Effector memory CD8-positive, alpha-beta T cell (primary cell): ENCODE data around the gene ZNF560.
"Not testable (repeated sequence)": the region's sequence is repeated elsewhere in the genome, so short reads cannot be mapped to it uniquely, and the experiment has no call there.

Experiments used
- ATAC-seq: fragments of 150-1000 bp; cut with Tn5 transposase; replicated peaks from 2 replicates; pipeline ENCODE4 v1.10.0; 2021; ENCODE audit warnings: mild to moderate bottlenecking, moderate library complexity
- DNase-seq, 3 experiments: peaks; one replicate each; pipeline ENCODE4 v3.0.0; 2021
- H3K27ac Mint-ChIP-seq, 2 donors: one replicate each; pipeline ENCODE4 v1.8.0; 2022; ENCODE audit warnings: mild to moderate bottlenecking in 2 of 2, mixed read lengths in 2 of 2, moderate library complexity in 2 of 2
- H3K27me3 Mint-ChIP-seq, 2 donors: one replicate each; pipeline ENCODE4 v1.8.0; 2022; ENCODE audit warnings: mixed read lengths in 2 of 2
- H3K36me3 Mint-ChIP-seq: one replicate; pipeline ENCODE4 v1.8.0; 2022; ENCODE audit warnings: mild to moderate bottlenecking, moderate library complexity, mixed read lengths; ENCODE audit not compliant: insufficient read depth
- H3K4me1 Mint-ChIP-seq, 2 donors: one replicate each; pipeline ENCODE4 v1.8.0; 2022; ENCODE audit warnings: low read depth in 2 of 2, mixed read lengths in 2 of 2
- H3K4me3 Mint-ChIP-seq, 2 donors: one replicate each; pipeline ENCODE4 v1.8.0; 2022; ENCODE audit warnings: mild to moderate bottlenecking in 2 of 2, mixed read lengths in 2 of 2, moderate library complexity in 2 of 2
- H3K9me3 Mint-ChIP-seq, 2 donors: one replicate each; pipeline ENCODE4 v1.8.0; 2022; ENCODE audit warnings: mixed read lengths in 2 of 2
- total RNA-seq, 9 experiments: gene quantifications; one replicate each; lab custom pipeline; 2026; lab: John Stamatoyannopoulos, UW

Gene ZNF560
- total RNA-seq, result 0 to 0.10 (median 0) reads per million in 9 experiments

DNA sequence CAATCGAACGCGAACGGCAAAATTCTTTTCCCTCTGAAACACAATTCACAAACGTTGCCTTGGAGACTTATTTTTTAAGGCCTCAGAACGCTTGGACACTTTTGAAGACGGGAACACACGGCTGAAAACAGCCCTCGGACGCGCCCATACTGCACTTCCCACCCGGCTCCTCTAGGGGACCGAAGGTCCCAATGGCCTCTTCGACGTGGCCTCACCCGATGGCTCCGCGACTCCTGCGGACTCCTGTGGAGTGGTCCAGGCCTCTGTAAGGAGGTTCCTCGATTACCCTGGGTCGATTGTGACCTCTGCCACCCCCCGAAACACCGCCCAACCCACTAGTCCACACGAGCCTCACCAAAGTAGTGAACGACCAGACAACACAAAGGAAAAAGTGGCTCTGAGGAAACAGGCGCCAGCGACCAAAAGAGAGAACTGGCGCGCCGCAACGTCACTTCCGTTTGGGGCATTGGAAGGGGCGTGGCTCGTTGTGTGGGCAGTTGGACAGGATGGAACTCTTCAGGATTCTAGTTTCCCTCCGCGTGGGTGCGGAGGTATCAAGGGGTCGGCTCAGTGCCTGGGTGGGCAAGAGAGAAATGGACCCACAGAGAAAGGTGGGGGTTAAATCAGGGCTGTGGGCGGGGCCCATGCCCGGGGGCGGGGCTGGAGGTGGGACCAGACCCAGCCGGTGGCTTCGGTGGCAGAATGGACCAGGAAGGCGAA is at the start of gene ZNF560:
TSS of gene ZNF560 (minus strand) at position 434 of the 720 bp plus-strand sequence. CDS start 23,303 bp downstream, outside the sequence.
- Mint-ChIP-seq H3K4me1 (peaks cover 0 to 5% of the 10 kb centered on the region in 2 donors), H3K27ac (no peak within 1 kb of the TSS), H3K9me3 (peaks cover 8 to 12% of the 10 kb centered on the region in 2 donors), H3K36me3 (no peaks in the 10 kb centered on the region), H3K27me3 (no peaks in the 10 kb centered on the region), H3K4me3 (peak within 1 kb of the TSS in 1 of 2 donors; percentile 31)
- DNase-seq, result no peak
- ATAC-seq, result no peak

DNA sequence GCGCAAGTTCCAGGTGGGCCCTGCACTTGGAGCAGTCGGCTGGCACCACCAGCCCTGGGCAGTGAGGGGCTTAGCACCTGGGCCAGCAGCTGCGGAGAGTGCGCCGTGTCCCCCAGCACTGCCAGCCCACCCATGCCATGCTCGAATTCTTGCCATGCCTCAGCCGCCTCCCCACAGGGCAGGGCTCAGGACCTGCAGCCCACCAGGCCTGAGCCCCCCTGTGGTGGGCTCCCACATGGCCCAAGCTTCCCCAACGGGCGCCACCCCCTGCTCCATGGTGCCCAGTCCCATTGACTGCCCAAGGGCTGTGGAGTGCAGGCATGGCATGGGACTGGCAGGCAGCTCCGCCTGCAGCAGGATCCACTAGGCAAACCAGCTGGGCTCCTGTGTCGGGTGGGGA is 49.5 kb upstream of the ZNF560 start:
- Mint-ChIP-seq H3K4me1 (no peaks in the 10 kb centered on the region), H3K4me3 (no peak overlapping the region), H3K27me3 (no peaks in the 10 kb centered on the region), H3K27ac (no peak overlapping the region), H3K9me3 (peaks cover 4 to 10% of the 10 kb centered on the region in 2 donors), H3K36me3 (peaks cover 4% of the 10 kb centered on the region)
- ATAC-seq, result no peak
- no peak for DNase-seq

DNA sequence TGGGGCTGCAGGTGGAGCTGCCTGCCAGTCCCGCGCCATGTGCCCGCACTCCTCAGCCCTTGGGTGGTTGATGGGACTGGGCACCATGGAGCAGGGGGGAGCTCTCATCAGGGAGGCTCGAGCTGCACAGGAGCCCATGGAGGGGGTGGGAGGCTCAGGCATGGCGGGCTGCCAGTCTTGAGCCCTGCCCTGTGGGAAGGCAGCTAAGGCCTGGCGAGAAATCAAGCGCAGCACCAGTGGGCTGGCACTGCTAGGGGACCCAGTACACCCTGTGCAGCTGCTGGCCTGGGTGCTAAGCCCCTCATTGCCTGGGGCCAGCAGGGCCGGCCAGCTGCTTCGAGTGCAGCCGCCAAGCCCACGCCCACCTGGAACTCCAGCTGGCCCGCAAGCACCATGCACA is 42.9 kb upstream of the ZNF560 start:
- H3K36me3 Mint-ChIP-seq, result peaks cover 17% of the 10 kb centered on the region
- H3K4me3 Mint-ChIP-seq, ATAC-seq: not testable (repeated sequence)

DNA sequence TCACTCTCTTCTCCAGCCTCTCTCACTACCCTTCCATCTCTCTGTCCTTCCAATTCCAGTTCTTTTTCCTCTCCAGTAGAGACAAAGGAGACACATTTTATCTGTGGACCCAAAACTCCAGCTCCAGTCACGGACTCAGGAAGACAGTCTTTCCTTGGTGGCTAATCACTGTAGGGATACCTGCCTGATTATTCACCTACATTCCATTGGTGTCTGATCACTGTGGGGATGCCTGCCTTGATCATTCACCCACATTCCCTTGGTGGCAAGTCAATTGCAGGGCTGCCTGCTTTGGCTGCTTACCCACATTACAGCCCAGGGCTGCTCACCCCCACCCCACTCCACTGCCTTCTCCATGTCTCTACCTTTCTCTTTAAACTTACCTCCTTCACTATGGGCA is 41.5 kb upstream of the ZNF560 start:
- Mint-ChIP-seq H3K36me3 (peaks cover 26% of the 10 kb centered on the region), H3K27ac (peak overlapping the region; percentile 7 to 98), H3K4me1 (peaks cover 20 to 21% of the 10 kb centered on the region in 2 donors), H3K9me3 (peaks cover 5 to 15% of the 10 kb centered on the region in 2 donors), H3K4me3 (peak overlapping the region; percentile 60 to 98)
- DNase-seq, ATAC-seq, H3K27me3 Mint-ChIP-seq: not testable (repeated sequence)

More for the DNA sequence above, 42.9 kb upstream of the ZNF560 start:
- H3K27ac Mint-ChIP-seq, H3K27me3 Mint-ChIP-seq, DNase-seq: not testable (repeated sequence)
- Mint-ChIP-seq H3K9me3 (peaks cover 3 to 15% of the 10 kb centered on the region in 2 donors), H3K4me1 (peaks cover 20 to 21% of the 10 kb centered on the region in 2 donors)

DNA sequence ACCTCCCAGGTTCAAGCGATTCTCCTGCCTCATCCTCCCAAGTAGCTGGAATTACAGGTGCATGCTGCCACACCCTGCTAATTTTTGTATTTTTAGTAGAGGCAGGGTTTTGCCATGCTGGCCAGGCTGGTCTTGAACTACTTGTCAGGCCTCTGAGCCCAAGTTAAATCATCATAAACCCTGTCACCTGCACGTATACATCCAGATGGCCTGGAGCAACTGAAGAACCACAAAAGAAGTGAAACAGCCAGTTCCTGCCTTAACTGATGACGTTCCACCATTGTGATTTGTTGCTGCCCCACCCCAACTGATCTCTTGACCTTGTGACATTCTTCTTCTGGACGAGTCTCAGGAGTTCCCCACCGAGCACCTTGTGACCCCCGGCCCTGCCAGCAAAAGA is 40.8 kb upstream of the ZNF560 start:
- Mint-ChIP-seq H3K4me3 (peak overlapping the region; percentile 89 to 98), H3K4me1 (peaks cover 20 to 21% of the 10 kb centered on the region in 2 donors), H3K9me3 (peaks cover 5 to 15% of the 10 kb centered on the region in 2 donors), H3K27ac (peak overlapping the region; percentile 97 to 98), H3K36me3 (peaks cover 33% of the 10 kb centered on the region)
- ATAC-seq, DNase-seq, H3K27me3 Mint-ChIP-seq: not testable (repeated sequence)

DNA sequence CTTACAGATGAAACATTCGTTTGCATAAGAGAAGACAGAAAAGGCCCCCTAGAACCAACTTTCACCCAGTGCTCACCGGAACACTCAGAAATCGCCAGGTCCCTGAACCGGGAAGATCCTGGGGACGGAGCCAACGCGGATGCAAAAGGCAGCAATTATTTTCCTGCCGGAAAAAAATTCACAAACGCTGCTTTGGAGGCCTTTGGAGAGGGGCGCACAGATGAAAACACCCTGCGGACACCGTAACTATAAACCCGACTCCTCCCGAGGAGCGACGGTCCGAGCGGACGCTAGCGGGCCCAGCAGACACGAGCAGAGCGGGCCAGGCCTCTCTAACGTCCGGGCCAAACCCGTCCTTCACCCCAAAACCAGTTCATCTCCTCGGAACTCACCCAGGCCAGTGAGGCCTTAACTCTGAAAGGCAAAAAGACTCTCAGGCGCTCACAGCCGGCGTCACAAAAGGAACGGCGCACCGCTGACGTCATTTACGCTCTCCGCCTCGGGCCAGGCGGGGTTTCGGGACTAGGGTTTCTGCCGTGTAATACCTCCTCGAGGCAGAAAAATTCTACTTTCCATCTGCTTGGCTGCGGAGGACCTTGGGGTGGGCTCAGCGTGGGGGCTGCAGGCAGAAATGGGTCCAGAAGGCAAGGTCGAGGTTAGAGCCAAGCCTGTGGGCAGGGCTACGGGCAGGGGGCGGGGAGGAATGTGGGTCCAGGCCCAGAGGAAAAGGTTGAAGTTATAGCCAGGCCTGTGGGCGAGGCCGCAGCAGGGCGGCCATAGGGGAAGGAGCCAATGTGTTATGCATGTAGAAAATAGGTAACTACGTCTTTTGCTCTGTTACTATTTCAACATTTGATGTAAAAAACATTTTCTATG is 40.0 kb upstream of the ZNF560 start, which contains the start of gene ZNF426:
TSS of gene ZNF426 (minus strand) at position 463 of the 876 bp plus-strand sequence. CDS start 2,413 bp downstream, outside the sequence.
- peak; percentile 82 to 89 (median 82) for DNase-seq
- Mint-ChIP-seq H3K27ac (peak within 1 kb of the TSS; percentile 97 to 98), H3K4me1 (peaks cover 20 to 21% of the 10 kb centered on the region in 2 donors), H3K27me3 (no peaks in the 10 kb centered on the region), H3K4me3 (peak within 1 kb of the TSS; percentile 89 to 98), H3K36me3 (peaks cover 39% of the 10 kb centered on the region), H3K9me3 (peaks cover 5 to 15% of the 10 kb centered on the region in 2 donors)
- ATAC-seq, result peak; percentile 97

DNA sequence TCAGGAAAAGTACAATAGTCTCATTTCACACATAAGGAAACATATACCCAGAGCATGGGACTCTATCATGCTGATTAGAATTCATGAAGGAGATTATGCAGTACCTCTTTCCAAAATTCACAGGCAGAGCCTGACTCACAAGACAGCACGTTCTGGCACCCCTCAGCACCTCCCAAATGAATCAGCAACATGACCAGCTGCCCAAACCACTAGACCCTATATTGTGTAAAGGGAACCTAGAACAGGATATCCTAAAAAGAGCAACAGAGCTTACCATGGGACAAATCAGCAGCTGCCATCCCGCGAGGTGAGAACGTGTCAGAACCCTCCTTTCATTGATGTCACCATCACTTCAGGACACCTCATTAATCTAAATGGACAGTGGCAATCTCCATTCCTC is 37.5 kb upstream of the ZNF560 start:
- H3K4me3 Mint-ChIP-seq, result no peak overlapping the region
- no peak overlapping the region for H3K27ac Mint-ChIP-seq

DNA sequence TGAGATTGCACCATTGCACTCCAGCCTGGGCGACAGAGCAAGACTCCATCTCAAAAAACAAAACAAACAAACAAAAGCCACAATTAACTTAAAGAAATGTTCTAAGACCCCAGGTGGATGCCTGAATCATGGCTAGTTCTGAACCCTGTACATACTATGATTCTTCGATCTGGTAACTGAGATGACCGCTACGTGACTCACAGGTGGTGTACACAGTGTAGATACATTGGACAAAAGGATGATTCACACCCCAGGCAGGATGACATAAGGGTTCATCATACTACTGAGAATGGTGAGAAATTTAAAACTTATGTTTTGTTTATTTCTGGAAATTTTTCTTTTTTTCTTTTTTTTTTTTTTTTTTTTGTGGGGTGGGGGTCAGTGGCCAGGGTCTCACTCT is 33.5 kb upstream of the ZNF560 start:
- Mint-ChIP-seq H3K4me3 (no peak overlapping the region), H3K9me3 (peaks cover 8 to 23% of the 10 kb centered on the region in 2 donors), H3K4me1 (no peaks in the 10 kb centered on the region), H3K27me3 (no peaks in the 10 kb centered on the region), H3K27ac (no peak overlapping the region), H3K36me3 (peaks cover 76% of the 10 kb centered on the region)
- no peak for ATAC-seq
- DNase-seq, result no peak

More for the DNA sequence above, 37.5 kb upstream of the ZNF560 start:
- DNase-seq (no peak), ATAC-seq (no peak)
- peaks cover 20 to 21% of the 10 kb centered on the region in 2 donors for H3K4me1 Mint-ChIP-seq
- peaks cover 11 to 29% of the 10 kb centered on the region in 2 donors for H3K9me3 Mint-ChIP-seq
- no peaks in the 10 kb centered on the region for H3K27me3 Mint-ChIP-seq
- peaks cover 64% of the 10 kb centered on the region for H3K36me3 Mint-ChIP-seq

DNA sequence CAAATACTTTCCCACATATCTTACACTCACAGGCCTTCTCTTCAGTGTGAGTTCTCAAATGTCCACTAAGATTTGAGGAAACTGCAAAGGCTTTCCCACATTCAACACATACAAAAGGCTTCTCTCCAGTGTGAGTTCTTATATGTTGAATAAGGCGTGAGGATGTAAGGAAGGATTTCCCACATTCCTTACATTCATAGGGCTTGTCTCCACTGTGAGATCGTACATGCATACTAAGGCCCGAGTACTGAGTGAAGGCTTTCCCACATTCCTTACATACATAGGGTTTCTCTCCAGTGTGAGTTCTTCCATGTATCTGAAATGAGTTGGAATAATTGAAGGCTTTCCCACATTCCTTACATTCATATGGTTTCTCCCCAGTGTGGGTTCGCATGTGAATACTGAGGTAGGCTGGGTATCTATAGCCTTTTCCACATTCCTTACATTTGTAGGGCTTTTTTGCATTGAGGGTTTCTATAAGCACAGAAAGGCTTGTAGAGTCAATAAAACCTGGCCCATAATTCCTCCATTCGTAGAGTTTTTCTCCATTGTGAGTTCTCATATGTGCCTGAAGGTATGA is 30.4 kb upstream of the ZNF560 start:
- H3K27ac Mint-ChIP-seq, result no peak overlapping the region
- H3K36me3 Mint-ChIP-seq, result peaks cover 58% of the 10 kb centered on the region
- DNase-seq, result no peak
- H3K4me1 Mint-ChIP-seq, result no peaks in the 10 kb centered on the region
- H3K27me3 Mint-ChIP-seq, result no peaks in the 10 kb centered on the region
- no peak overlapping the region for H3K4me3 Mint-ChIP-seq
- no peak for ATAC-seq
- H3K9me3 Mint-ChIP-seq, result peaks cover 10 to 35% of the 10 kb centered on the region in 2 donors

DNA sequence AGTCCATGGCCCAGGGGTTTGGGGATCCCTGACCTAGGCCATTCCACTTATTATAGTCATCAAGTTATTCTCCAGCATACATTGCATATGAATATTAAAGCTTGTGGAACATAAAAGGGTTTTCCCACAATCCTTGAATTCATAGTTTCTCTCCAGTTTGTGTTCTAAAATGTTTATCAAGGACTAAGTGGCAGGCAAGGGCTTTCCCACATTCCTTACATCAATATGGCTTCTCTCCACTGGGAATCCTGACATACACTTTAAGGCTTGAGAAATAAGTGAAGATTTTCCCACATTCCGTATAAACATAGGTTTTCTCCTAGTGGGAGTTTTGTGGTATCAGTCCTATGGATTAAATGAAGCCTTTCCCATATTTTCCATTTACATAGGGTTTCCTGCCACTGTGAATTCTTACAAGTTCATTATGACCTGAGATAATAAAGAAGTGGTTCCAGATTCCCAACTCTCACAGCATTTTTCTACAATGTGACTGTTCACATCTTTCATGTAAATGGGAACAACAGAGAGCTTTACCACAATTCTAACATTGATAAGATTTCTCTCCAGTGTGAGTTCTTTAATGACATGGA is 25.6 kb upstream of the ZNF560 start:
- DNase-seq (no peak), ATAC-seq (no peak)
- peaks cover 10% of the 10 kb centered on the region for H3K36me3 Mint-ChIP-seq
- H3K27ac Mint-ChIP-seq, result no peak overlapping the region
- no peak overlapping the region for H3K4me3 Mint-ChIP-seq
- H3K9me3 Mint-ChIP-seq, result peaks cover 10 to 39% of the 10 kb centered on the region in 2 donors
- H3K4me1 Mint-ChIP-seq, result no peaks in the 10 kb centered on the region
- H3K27me3 Mint-ChIP-seq, result no peaks in the 10 kb centered on the region

DNA sequence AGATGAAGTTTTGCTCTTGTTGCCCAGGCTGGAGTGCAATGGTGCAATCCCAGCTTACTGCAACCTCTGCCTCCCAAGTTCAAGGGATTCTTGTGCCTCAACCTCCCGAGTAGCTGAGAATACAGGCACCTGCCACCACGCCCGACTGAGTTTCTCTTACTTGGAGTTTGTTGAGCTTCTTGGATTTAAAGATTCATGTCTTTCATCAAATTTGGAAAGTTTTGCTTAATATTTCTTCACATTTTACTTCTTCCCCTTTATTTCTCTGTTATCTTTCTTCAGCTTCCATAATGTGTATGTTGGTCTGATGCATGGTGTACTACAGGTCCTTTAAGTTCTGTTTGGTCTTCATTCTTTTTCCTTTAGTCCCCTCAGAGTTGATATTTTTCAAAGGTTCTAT is 8.9 kb upstream of the ZNF560 start:
- peaks cover 9 to 19% of the 10 kb centered on the region in 2 donors for H3K9me3 Mint-ChIP-seq
- H3K27ac Mint-ChIP-seq, result no peak overlapping the region
- peaks cover 0 to 7% of the 10 kb centered on the region in 2 donors for H3K27me3 Mint-ChIP-seq
- ATAC-seq, result no peak
- no peak for DNase-seq
- no peaks in the 10 kb centered on the region for H3K4me1 Mint-ChIP-seq
- no peaks in the 10 kb centered on the region for H3K36me3 Mint-ChIP-seq
- H3K4me3 Mint-ChIP-seq, result no peak overlapping the region

DNA sequence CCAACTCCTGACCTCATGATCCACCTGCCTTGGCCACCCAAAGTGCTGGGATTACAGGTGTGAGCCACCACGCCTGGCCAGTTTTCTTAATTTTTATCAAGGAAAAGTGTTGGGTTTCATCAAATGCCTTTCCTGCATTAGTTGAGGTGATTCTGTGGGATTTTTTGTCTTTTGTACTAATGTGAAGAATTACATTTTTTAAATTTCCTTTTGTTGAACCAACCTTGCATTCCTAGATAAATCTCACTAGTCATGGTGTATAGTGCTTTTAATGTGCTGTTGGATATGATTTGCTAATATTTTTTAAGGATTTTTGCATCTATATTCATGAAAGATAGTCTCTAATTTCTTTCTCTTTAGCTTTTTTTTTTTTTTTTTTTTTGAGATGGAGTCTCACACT is 2.4 kb upstream of the ZNF560 start:
- Mint-ChIP-seq H3K27ac (no peak overlapping the region), H3K9me3 (peaks cover 10 to 12% of the 10 kb centered on the region in 2 donors), H3K36me3 (no peaks in the 10 kb centered on the region), H3K27me3 (no peaks in the 10 kb centered on the region), H3K4me3 (no peak overlapping the region), H3K4me1 (peaks cover 0 to 5% of the 10 kb centered on the region in 2 donors)
- no peak for DNase-seq
- no peak for ATAC-seq

DNA sequence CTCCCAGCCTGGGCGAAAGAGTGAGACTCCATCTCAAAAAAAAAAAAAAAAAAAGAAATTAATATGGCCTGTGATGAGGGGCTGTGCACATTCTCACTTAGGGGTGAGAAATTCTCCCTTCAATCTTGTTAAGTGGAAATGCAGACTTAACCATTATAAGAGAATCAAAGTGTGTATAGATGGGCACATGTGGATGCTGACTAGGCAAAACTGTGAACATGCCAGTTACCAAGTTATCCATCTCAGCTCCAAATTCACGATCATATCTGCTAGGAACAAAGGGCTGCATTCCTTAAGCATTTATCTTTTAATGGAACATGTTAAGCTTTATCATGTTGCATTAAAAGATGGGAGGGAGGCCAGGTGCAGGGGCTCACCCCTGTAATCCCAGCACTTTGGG is 4.3 kb downstream of the ZNF560 start:
- DNase-seq, result no peak
- no peak for ATAC-seq
- Mint-ChIP-seq H3K4me1 (peaks cover 0 to 5% of the 10 kb centered on the region in 2 donors), H3K36me3 (no peaks in the 10 kb centered on the region), H3K4me3 (no peak overlapping the region), H3K27me3 (no peaks in the 10 kb centered on the region), H3K9me3 (peaks cover 8 to 22% of the 10 kb centered on the region in 2 donors), H3K27ac (no peak overlapping the region)
